Measurements from ENCODE around the gene UBIAD1.

- TF ChIP-seq POLR2A (IDR thresholded peaks at IDR 0.05) = no peak
- no peak for TF ChIP-seq CTCF (IDR thresholded peaks at IDR 0.05)
Measured at GRCh38 chr1:11283151-11283550, 10.2 kb downstream of the UBIAD1 start.
